Effector CD4-positive, alpha-beta T cell (primary cell): ENCODE results near the gene PEAK1.

Experiments used
- DNase-seq: peaks from one replicate; pipeline ENCODE4 v3.0.0-alpha.2; 2020

Gene PEAK1

DNA sequence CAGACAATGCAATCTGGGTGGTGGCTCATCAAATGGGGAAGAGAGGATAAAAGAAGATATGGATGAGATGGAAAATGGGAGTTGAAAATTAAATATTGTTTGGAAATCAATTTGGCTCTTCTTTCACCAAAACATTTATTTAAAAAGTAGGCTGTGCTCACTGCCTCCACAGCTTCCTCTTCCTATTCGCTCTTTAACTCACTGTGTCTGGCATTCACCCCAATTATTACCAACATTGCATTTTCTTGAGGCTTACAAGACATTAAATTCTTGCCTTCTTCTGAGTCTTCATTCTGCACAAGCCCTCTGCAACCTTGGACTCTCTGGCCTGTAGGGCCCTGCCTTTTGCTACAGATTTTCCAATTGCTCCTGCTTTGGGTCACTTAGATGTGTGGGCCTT, 296.1 kb downstream of the PEAK1 start:
- DNase-seq, result no peak

DNA sequence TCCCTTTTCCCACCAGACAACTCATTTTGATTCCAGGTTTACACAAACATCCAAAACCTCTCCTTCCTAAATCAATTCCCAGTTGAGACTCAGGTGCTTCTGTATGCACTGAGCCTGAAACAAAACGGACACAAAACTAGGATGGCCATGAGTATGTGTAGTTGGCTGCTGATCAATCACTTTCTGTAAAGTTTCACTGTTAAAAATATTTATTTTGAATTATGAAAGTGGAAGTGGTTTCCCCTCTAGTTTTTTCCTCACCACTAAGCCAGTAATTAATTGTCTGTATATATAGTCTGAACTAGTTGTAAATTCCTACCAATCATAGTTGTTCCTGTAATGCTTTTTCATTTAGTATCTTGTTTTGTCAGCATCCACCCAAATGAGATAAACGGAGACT, 297.3 kb downstream of the PEAK1 start:
- DNase-seq, result no peak

DNA sequence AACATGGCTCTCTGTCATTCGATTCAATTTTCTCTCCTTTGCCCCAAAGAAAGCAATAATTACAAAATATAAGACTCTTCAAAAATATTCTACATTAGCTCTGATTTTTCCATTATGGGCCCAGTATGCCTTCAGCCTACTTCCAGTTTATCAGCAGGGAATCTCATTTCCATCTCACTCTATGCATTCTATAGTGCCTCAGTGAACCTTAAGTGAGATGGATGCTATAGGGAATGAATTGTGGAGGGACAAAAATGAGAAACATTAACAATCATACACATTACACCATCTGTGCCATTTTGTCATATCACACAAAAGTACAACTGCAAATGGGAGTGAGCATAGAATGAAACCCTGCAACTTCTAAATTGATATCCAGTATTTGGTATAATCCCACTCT, 298.3 kb downstream of the PEAK1 start:
- DNase-seq, result no peak

DNA sequence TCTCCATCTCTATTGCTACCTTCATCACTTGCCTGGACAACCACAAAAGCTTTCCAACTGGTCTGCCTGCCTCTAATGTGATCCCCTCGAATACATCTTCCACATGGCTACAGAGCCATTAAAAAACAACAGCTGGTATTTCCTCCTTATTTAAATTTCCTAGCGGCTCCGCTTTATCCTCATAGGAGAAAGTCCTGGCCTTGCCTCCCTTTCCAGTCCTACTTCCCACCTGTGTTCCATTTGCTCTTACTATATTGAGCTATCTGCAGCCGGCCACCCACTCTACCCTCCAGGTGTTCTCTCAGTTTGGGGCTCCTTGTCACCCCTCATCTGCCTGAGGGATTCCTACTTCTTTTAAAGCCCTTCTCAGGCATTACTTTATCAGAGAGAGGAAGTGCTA, 299.3 kb downstream of the PEAK1 start:
- no peak for DNase-seq

DNA sequence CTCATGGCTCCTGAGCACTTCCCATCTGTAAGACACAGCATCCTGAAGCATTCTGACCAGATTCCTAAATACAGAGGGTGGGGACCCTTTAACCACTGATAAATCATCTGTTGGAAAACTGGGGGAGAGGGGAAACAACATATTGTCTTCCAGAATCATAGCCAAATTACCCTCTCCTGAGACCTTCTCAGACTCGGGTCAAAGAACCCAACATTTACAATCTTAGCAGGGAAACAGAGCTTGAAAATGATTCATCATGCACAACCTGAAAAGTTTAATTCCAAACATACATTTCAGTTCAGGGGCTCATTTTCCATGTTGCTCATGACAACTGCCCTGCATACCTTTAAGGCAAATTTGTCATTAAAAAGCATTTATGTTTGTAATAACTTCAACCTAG, 300.5 kb downstream of the PEAK1 start:
- DNase-seq, result no peak

DNA sequence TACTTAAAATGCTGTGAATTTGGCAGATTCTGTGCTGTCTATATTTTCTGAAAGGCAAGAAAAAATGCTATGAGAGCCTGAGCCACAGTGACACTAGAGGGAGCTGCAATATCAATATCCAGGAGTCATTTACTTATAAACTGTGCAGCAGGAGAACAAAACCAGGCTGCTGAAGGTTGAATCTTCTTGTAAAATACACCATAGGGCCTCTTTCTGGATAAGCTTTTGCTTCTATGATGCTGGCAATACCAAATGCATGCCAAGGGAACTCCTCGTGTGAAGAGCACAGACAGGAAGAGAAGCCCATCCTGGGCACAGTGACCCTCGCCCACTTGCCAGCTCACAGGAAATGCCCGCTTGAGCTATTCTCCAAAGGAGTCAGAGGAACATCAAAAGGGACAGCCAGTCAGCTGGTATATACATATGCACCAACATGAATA, 301.0 kb downstream of the PEAK1 start:
- DNase-seq, result peak; percentile 7

DNA sequence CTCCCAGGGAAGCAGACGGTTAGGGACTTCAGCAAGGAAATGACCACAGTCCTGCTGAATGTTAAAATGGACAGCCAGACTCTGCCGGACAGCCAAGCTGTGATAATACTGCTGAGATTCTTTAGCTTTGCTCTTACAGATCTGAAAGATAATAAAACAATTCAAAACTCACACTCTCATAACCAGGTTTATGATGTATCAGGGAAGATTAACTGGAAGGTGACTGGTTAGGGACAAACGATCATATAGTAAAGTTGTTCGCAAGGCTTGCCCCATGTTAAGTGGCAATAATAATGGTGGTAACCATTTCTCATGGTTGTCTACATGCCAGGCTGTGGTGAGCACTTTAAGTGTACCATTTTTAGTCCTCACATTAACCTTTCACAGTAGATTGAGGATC, 304.7 kb downstream of the PEAK1 start:
- DNase-seq, result no peak

DNA sequence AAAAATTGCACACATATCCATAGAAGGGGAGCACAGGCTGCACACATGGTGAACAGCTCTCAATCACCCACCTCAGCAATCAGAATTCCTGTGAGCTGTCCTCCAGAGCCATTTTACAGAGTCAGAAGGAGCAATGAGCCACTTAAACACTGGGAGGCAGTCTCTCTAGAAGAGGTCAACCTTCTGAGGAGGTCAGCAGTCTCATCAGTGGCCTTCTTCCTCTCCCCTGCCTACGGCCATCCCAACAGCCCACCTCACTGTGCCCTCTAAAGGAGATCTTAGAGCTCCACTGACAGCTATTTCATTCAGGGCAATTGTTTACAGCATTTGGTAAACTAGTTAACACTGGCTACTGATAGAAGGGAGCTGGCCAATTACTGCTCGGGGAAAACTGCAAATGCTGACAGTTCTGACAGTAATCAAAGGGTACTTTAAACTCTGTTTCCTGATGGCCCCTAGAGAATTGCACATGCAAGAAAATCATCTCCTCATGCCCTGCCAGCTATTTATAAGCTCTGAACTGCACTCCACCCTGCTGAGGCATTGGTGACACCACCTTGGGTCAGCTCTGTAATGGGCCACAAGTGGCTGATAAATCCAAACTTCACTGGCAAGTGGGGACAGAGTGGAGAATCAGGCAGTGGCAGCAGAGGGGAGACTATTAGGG, 306.9 kb downstream of the PEAK1 start:
- DNase-seq, result no peak

DNA sequence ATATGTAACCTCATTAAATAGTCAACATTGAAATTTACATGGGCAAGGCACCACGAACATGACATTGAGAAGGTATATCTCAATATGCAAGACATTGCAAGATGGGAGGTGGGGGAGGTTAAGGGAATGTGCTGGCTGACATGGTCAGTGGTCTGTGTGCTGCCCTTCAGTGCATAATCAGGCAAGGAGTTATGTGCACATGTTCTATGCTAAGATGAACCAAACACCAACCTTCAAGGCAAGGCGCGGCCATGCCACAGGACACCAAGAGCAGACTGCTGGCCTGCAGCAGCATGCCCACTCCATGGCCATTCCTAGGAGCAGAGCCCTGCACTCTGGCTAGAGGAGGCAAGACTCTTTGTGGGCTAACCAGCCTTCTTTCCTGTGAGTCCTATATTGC, 308.1 kb downstream of the PEAK1 start:
- DNase-seq, result no peak

DNA sequence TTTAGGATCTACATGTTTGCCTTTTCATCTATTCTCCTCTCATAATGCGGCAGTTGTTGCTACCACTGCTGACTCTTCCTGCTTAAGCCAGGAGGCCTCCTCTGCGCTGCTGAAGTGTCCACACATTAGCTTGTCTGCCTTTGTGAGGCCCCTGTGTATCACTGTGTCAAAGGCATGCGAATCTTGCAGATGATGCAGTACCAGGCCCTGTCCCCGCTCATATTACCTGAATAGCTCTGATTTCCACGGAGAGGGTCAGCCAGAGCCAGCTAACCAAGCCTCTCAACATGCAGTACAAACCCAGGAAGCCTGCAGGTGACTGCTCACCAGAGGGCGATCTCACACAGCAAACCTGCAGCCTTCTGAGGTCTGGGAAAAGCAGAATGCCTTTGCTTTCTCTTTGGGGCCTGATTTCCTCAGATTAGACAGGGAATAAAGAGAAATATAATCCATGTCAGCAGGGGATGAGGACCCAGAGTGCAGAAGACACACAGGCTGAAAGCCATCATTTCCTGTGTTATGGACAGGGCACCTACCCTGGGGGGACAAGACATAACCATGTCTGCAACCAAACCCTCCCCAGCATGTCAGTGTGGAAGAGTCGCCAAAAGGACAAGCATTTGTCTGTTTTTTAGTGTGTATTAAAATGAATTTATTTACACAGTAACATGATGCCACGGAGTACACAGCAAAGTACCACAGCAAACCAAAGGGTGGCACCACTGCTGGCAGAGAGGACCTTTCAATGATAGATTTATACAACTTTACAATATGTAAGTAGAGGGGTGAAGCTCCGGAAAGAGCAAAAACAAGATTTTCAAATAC, 312.2 kb downstream of the PEAK1 start:
- DNase-seq, result no peak

DNA sequence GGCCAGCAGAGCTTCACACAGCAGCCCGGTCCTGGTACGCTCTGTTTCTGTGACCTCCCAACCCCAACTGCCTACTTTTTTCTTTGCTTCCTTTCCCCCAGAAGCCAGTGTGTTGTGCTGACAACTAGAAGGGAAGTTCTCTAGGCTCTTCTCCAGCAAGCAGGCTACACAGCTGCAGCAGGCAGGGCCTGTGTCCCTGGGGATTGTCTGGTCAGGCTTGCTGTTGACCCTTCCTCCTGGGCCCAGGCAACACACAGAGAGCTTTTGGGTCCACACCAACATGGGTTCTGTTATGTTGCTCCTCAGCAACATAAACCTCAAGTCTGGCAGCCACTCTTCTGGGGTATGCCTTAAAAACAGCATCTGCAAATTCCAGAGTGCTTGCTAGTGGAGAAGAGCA, 312.8 kb downstream of the PEAK1 start:
- DNase-seq, result no peak

DNA sequence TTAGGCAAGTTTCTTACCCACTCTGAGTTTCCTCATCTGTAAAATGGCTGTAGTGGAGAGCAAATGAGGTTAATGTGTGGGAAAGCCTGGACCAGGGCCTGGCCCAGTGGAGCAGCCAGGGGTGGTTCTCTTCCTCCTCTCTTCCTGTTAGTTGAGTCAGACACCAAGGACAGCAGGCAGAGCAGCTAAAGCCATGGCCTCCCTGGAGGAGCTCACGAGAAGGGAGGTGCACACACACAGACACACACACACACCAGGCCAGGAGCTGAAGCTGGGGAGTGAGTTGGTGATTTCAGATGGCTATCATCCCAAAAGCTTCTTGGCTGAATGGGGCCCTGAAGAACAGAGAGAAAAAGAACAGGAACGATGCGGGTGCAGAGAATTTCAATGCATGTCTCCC, 315.7 kb downstream of the PEAK1 start:
- DNase-seq, result no peak

DNA sequence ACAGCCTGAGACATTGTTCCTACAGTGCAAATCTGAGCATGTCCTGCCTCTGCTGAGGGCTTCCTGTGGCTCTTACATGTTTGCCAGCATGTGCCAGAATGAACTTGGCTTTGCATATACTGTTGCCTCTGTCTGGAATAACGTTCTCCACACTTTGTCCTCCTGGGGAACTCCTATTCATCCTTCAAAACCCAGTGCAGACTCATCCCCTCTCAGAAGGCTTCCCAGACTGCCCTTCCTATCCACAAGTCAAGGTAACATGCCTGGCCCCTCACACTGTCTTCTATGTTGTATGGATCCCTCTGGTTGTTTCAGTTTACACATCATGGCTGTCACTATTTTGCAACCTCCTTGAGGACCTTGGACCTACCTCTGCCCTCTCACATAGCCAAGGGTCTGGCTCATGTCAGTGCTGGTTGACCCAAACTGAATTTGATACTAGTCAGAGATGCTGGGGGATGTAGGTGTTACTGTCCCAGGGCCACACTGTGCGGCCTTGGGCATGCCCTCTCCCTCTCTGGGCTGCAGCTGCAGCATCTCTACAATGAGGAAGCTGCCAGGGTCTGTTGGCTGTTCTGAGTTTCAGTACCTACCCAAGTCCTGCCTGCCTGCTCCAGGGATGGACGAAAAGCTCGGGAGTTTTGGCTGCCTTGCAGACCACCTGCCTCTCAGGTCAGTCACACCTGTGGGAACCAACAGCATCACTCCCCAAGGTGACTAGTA, 320.0 kb downstream of the PEAK1 start:
- no peak for DNase-seq

DNA sequence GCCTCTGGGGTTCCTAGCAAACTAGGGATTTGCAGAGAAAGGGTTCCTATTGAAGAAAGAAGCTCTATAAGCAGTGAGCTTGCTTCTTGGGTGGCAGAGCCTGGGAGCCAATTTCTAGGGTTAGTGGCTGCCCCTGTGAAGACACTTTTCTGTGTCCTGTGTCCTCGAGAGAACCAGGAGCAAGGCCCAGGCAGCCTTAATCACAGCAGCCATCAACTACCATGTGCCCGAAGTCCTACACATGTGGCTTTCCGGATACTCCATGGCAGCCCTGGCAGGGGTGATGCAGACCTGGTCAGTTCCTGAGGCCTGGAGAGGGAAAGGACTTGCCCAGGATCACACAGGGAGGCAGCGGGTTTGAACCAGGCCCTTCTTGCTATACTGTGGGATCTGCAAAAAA, 321.3 kb downstream of the PEAK1 start:
- DNase-seq, result no peak

DNA sequence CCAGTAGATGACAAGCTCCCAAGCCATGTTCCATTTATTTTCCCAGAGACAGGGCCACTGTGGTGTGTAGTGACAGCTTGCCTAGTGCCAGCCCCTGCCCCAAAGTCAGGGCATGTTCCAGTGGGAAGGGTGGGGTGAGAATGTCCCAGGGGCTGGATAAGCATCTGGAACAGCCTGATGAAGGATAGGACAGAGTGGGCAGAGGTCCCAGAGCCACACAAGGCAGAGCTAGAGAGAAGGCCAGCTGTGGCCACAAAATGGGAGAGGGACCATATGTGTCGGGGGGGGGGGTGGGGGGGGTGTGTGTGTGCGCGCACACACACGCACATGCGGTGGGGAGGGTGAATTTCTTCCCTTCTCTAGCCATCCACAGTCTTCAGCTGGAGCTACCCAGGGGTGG, 322.0 kb downstream of the PEAK1 start:
- no peak for DNase-seq

DNA sequence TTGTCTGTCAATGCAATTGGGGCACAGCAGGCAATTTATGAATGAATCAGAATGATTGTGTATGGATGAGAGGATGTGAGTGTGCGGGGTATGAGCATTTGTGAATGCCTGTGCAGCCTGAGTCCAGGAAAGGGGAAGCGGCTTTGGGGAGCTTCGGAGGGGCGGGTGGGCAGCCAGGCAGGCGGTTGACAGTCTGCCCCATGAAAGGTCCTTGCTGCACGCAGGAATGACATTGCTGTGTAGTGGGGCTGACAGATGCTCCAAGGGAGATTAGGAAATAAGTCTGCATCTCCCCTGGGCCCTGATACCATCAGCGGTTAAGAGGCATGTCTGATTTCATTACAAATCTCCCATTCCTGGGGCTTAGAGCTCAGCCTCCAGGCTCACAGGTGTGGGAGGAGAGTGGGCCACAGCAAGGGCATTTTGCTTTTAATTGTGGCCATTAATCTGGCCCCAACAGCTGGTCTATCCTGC, 322.6 kb downstream of the PEAK1 start:
- no peak for DNase-seq

DNA sequence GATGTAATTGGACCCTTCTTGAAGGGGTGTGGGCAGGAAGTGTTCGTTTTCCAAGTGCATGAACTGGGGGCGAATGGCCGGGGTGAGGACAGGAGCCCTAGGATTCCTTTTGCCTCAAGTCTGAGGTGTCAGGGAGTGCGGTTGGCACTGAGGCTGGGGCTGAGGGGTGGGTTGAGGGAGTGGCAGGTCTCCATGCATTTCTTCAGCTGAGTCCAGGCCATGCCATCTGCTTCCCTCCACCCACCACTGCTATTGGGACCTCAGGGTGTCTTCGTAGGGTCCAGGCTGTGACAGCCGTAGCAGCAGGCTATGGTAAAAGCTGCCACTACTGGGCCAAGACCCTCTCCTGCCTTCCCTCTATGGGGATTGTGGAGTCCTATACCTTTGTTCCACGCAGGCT, 323.4 kb downstream of the PEAK1 start:
- DNase-seq, result no peak

DNA sequence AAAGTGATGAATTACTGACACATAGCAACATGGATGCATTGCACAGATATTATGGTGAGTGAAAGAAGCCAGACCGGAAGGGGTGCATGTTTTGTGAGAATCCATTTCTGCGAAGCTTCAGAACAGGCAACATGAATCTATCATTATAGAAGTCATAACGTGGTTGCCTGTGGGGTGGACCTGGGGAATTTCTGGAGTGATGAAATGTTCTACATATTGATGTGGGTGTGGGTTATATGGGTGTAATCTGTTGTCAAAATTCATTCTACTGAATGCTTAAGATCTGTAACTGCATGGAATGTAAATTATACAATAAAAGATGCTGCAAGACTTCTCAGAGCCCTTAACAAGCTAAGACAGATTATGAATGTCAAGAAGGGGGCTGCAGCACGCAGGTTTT, 323.8 kb downstream of the PEAK1 start:
- no peak for DNase-seq

DNA sequence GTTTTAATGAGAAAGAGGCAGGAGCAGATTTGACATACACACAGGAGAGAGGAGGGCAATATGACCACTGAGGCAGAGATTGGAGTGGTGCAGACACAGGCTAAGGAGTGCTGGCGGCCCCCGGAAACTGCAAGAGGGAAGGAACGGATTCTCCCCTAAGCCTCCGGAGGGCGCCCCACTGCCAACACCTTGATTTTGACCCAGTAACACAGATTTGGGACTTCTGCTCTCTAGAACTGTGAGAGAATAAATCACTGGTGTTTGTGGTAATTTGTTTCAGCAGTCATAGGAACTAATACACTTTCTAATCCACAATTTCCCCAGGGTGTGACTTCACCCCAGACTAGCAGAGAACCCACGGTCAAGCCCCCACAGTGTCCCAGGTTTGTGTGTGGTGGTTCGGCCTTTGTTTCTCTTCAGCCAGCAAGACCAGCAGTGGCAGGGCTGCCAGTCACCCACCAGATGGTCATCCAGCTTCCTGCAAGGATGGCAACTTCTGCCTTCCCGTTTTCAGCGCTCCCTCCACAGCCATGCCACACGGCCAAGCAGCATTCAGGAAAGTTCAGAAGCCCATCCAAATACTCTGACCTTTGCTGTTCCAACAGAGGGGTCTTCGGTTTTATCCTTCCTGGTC, 325.4 kb downstream of the PEAK1 start:
- no peak for DNase-seq

DNA sequence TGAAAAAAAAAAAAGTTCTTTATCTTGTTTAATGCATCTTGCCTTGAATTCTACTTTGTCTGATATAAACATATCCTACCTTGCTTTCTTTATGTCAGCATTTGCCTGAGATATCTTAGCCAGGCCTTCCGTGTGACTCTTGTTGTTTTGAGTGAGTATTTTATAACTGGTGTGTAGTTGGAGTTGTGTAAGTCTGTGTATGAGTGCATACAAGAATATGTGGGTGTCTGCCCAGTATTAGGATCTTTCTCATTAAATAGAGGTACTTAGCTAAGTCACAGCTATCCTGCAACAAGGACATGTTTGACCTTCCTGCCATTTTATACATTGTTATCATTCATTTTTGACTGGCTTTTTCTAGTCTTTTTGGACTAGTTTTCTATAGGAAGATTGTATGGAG, 326.5 kb downstream of the PEAK1 start:
- DNase-seq, result no peak

DNA sequence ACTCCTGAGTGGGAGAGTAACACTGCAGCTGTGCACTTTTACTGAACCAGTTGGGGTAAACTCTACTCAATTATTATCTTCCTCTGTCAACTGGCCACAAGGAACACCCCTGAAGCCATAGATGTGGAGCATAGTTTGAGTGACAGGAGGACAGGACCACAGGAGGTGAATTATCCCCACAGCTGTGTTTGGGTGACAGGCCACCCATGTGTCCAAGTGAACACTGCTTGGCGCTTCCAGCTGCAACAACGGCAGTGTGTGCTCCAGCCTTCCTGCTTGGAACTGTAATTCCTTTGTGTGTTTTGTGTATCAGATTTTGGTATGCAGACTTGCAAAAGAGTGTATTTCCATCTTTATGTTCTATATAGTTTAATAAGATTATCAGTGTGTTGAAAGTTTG, 328.8 kb downstream of the PEAK1 start:
- no peak for DNase-seq

DNA sequence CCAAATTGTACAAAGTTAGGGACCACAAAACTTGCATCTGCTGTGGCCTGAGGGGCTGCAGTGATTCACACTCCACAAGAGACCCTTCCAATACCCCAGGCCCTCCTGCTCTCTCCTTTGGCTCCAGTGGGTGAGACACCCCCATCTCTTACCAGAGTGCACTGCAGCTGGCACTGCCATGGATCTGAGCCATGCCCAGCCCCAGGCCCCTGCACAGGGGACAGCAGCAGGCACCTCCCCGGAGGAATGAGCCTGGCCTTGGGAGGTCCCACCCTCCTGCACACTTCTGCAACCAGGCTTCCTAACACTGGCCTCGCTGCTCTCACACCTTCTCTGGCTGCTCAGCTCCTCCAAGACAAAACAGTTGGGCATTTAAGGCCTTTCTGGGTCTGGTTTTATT, 332.7 kb downstream of the PEAK1 start:
- DNase-seq, result no peak

DNA sequence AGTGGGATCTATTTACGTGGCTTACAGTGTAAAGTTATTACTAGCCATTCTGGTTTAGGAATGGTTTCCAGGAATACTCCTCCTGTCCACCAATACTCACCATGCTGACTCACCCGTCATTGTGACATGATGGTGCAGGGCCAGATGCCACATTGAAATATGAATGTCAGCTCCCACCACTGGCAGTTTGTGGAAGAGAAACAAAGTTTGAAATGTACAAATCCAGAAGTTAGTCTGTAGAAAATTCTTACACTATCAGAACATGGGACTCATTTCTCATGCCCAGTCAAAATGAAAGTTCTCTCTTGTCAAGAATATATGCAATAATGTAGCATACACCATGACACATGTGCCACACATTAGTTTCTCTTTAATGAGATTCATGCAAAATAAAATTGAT, 334.6 kb downstream of the PEAK1 start:
- no peak for DNase-seq
